Neural cell (in vitro differentiated cells): ENCODE data around the gene ANKRD13A. TPM values are rescaled to one million over a fixed set of nuclear protein-coding genes. Genes with fewer than 3 reads are reported as not detected.

Experiments used
- H2AFZ ChIP-seq: fragments of 200-600, 300-800 bp; sonication (generic), shearing (Covaris generic); 2 replicates; pipeline ENCODE4 v1.6.0; 2014; ENCODE audit warnings: low read depth, mild to moderate bottlenecking, antibody characterized with exemption, low read length, moderate library complexity
- H3F3A ChIP-seq: fragments of 200-600 bp; shearing (Covaris generic); 2 replicates; pipeline ENCODE4 v1.6.1; 2016; ENCODE audit warnings: mild to moderate bottlenecking, moderate library complexity, mixed read lengths, antibody characterized with exemption, low read length; ENCODE audit not compliant: insufficient read depth, poor library complexity, severe bottlenecking
- H3K27ac ChIP-seq: fragments of 200-600, 300-800 bp; sonication (generic), shearing (Covaris generic); 2 replicates; pipeline ENCODE4 v1.5.1; 2014; ENCODE audit warnings: mild to moderate bottlenecking, low read length, moderate library complexity
- H3K27me3 ChIP-seq: fragments of 300-800, 200-600 bp; sonication (generic), shearing (Covaris generic); 2 replicates; pipeline ENCODE4 v1.6.0; 2014; ENCODE audit warnings: mild to moderate bottlenecking, low read depth, low read length, moderate library complexity; ENCODE audit not compliant: insufficient read depth
- H3K36me3 ChIP-seq: fragments of 300-800, 200-600 bp; sonication (generic), shearing (Covaris generic); 2 replicates; pipeline ENCODE4 v1.5.1; 2014; ENCODE audit warnings: mild to moderate bottlenecking, antibody characterized with exemption, low read length, moderate library complexity; ENCODE audit not compliant: insufficient read depth
- H3K4me2 ChIP-seq: fragments of 300-800, 200-600 bp; sonication (generic), shearing (Covaris generic); 2 replicates; pipeline ENCODE4 v1.6.0; 2014; ENCODE audit warnings: mild to moderate bottlenecking, low read length
- H3K4me3 ChIP-seq: fragments of 300-800, 200-600 bp; sonication (generic), shearing (Covaris generic); 2 replicates; pipeline ENCODE4 v1.5.1; 2014; ENCODE audit warnings: mild to moderate bottlenecking, low read length, moderate library complexity
- H3K79me2 ChIP-seq: fragments of 200-600 bp; shearing (Covaris generic); replicated peaks from 2 replicates; pipeline ENCODE4 v1.6.0; 2014; ENCODE audit warnings: mild to moderate bottlenecking, low read length, moderate library complexity; ENCODE audit not compliant: insufficient read depth
- H3K9ac ChIP-seq: fragments of 300-800, 200-600 bp; sonication (generic), shearing (Covaris generic); 2 replicates; pipeline ENCODE4 v1.6.1; 2016; ENCODE audit warnings: mild to moderate bottlenecking, low read length, mixed read lengths
- H3K9me2 ChIP-seq: fragments of 200-600 bp; shearing (Covaris generic); 2 replicates; pipeline ENCODE4 v1.6.1; 2016; ENCODE audit warnings: mild to moderate bottlenecking, low read length, mixed read lengths; ENCODE audit not compliant: insufficient read depth
- H3K9me3 ChIP-seq: fragments of 200-600, 300-800 bp; sonication (generic), shearing (Covaris generic); 2 replicates; pipeline ENCODE4 v1.6.1; 2016; ENCODE audit warnings: mild to moderate bottlenecking, mixed run types, low read length, moderate library complexity, mixed read lengths
- H4K20me1 ChIP-seq: fragments of 200-600 bp; shearing (Covaris generic); 2 replicates; pipeline ENCODE4 v1.6.1; 2016; ENCODE audit warnings: mild to moderate bottlenecking, mixed run types; ENCODE audit not compliant: insufficient read depth
- EP300 ChIP-seq: fragments of 450-650 bp; conservative IDR thresholded peaks from 2 replicates; pipeline ENCODE4 v1.6.1; 2014; ENCODE audit warnings: antibody characterized with exemption, mild to moderate bottlenecking, moderate library complexity; ENCODE audit not compliant: poor library complexity, severe bottlenecking
- EZH2 ChIP-seq: fragments of 200-600, 300-800 bp; shearing (Covaris generic), sonication (generic); IDR thresholded peaks from 2 replicates; pipeline ENCODE4 v1.6.1; 2014; ENCODE audit warnings: antibody characterized with exemption, low read length, borderline replicate concordance, mild to moderate bottlenecking; ENCODE audit not compliant: insufficient read depth, poor library complexity, severe bottlenecking
- MXI1 ChIP-seq: fragments of 450-650 bp; conservative IDR thresholded peaks from 2 replicates; pipeline ENCODE4 v1.6.1; 2014; ENCODE audit warnings: antibody characterized with exemption, mild to moderate bottlenecking; ENCODE audit not compliant: poor library complexity, severe bottlenecking
- POLR2AphosphoS5 ChIP-seq: IDR thresholded peaks from 2 replicates; pipeline ENCODE4 v1.6.1; 2012
- RAD21 ChIP-seq: fragments of 450-650 bp; conservative IDR thresholded peaks from 2 replicates; pipeline ENCODE4 v1.6.1; 2014; ENCODE audit warnings: antibody characterized with exemption, mild to moderate bottlenecking, moderate library complexity
- SMC3 ChIP-seq: fragments of 450-650 bp; conservative IDR thresholded peaks from 2 replicates; pipeline ENCODE4 v1.6.1; 2014; ENCODE audit warnings: antibody characterized with exemption, mild to moderate bottlenecking, moderate library complexity; ENCODE audit not compliant: poor library complexity
- TAF1 ChIP-seq: IDR thresholded peaks from 2 replicates; pipeline ENCODE4 v1.6.1; 2012; ENCODE audit warnings: low read depth
- polyA plus RNA-seq: library from polyadenylated mRNA; depleted of rRNA; stranded (reverse); fragments of >200 nt; gene quantifications from 2 replicates; pipeline ENCODE4 v1.2.3, GENCODE V29; 2014
- TF ChIP-seq, protein P1 (sequence below): IDR thresholded peaks from 2 replicates; pipeline ENCODE4 v1.6.1; 2012; ENCODE audit warnings: borderline replicate concordance
- TF ChIP-seq, protein P2 (sequence below): fragments of 450-650 bp; IDR thresholded peaks from 2 replicates; pipeline ENCODE4 v1.5.1; 2014; ENCODE audit warnings: antibody characterized with exemption, mild to moderate bottlenecking, moderate library complexity; ENCODE audit not compliant: poor library complexity, severe bottlenecking

ANKRD13A gene
- polyA plus RNA-seq, 1 donor from 2014 or later = 89.2 TPM

DNA sequence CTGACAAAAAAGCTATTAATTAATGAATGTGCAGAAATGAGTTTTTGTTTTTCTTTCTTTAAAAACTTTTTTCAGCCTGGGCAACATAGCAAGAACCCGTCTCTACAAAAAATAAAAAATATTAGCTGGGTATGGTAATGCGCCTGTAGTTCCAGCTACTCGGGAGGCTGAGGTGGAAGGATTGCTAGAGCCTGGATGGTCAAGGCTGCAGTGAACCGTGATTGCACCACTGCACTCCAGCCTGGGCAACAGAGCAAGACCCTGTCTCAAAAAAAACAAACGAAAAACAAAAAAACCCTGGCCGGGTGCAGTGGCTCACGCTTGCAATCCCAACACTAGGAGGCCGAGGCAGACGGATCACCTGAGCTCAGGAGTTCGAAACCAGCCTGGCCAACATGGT, 11.0 kb upstream of the ANKRD13A start:
- H3K9me2 ChIP-seq = no peaks in the 10 kb centered on the region
- no peaks in the 10 kb centered on the region for H3K36me3 ChIP-seq
- H3K79me2 ChIP-seq = peaks cover 4% of the 10 kb centered on the region
- no peak overlapping the region for H2AFZ ChIP-seq
- H3K9ac ChIP-seq = no peak overlapping the region
- no peaks in the 10 kb centered on the region for H3K27me3 ChIP-seq
- no peaks in the 10 kb centered on the region for H3K9me3 ChIP-seq
- H3K4me2 ChIP-seq = no peak overlapping the region
- TF ChIP-seq POLR2AphosphoS5 (no peak), EP300 (no peak), TAF1 (no peak)
- TF ChIP-seq, protein P1, sequence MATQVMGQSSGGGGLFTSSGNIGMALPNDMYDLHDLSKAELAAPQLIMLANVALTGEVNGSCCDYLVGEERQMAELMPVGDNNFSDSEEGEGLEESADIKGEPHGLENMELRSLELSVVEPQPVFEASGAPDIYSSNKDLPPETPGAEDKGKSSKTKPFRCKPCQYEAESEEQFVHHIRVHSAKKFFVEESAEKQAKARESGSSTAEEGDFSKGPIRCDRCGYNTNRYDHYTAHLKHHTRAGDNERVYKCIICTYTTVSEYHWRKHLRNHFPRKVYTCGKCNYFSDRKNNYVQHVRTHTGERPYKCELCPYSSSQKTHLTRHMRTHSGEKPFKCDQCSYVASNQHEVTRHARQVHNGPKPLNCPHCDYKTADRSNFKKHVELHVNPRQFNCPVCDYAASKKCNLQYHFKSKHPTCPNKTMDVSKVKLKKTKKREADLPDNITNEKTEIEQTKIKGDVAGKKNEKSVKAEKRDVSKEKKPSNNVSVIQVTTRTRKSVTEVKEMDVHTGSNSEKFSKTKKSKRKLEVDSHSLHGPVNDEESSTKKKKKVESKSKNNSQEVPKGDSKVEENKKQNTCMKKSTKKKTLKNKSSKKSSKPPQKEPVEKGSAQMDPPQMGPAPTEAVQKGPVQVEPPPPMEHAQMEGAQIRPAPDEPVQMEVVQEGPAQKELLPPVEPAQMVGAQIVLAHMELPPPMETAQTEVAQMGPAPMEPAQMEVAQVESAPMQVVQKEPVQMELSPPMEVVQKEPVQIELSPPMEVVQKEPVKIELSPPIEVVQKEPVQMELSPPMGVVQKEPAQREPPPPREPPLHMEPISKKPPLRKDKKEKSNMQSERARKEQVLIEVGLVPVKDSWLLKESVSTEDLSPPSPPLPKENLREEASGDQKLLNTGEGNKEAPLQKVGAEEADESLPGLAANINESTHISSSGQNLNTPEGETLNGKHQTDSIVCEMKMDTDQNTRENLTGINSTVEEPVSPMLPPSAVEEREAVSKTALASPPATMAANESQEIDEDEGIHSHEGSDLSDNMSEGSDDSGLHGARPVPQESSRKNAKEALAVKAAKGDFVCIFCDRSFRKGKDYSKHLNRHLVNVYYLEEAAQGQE = no peak
- no peak overlapping the region for H3K27ac ChIP-seq
- no peaks in the 10 kb centered on the region for H3F3A ChIP-seq
- H4K20me1 ChIP-seq = no peaks in the 10 kb centered on the region
- no peak overlapping the region for H3K4me3 ChIP-seq

GRCh38 chr12:109988903-109989302, 10.3 kb upstream of the ANKRD13A start:
- Histone ChIP-seq H3K4me3 (no peak overlapping the region), H2AFZ (no peak overlapping the region), H3K79me2 (peaks cover 10% of the 10 kb centered on the region), H3K9me2 (no peaks in the 10 kb centered on the region), H3K9me3 (no peaks in the 10 kb centered on the region), H3F3A (no peaks in the 10 kb centered on the region), H4K20me1 (no peaks in the 10 kb centered on the region), H3K36me3 (no peaks in the 10 kb centered on the region), H3K4me2 (no peak overlapping the region), H3K9ac (no peak overlapping the region), H3K27me3 (no peaks in the 10 kb centered on the region), H3K27ac (no peak overlapping the region)
- no peak for TF ChIP-seq POLR2AphosphoS5

DNA sequence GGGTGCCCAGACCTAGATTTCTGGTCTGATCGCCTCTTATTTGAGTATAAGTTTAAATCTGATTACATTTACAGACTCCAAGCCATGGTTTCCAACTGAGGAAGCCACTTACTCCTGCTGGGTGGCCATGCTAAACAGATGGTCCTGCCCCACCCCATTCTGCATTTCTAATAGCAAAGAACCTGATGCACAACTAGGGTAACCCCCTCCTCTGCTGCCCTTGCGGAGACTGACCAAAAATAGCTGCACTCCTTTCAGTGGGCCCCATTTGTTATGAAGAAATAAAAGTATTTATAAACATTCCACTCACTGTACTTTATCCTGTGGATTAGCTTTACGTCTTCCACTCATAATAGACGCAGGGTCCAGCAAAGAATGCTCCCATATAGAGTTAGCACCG, 9.8 kb upstream of the ANKRD13A start:
- H3K27me3 ChIP-seq = no peaks in the 10 kb centered on the region
- no peak overlapping the region for H3K27ac ChIP-seq
- H3K4me2 ChIP-seq = no peak overlapping the region

More for the DNA sequence above, 9.8 kb upstream of the ANKRD13A start:
- Histone ChIP-seq H3K9me3 (no peaks in the 10 kb centered on the region), H3K79me2 (peaks cover 15% of the 10 kb centered on the region), H3K36me3 (no peaks in the 10 kb centered on the region), H3K9ac (no peak overlapping the region), H2AFZ (no peak overlapping the region), H3K4me3 (no peak overlapping the region), H3K9me2 (no peaks in the 10 kb centered on the region), H3F3A (no peaks in the 10 kb centered on the region), H4K20me1 (no peaks in the 10 kb centered on the region)
- TF ChIP-seq POLR2AphosphoS5 = no peak
- TF ChIP-seq, protein P2, sequence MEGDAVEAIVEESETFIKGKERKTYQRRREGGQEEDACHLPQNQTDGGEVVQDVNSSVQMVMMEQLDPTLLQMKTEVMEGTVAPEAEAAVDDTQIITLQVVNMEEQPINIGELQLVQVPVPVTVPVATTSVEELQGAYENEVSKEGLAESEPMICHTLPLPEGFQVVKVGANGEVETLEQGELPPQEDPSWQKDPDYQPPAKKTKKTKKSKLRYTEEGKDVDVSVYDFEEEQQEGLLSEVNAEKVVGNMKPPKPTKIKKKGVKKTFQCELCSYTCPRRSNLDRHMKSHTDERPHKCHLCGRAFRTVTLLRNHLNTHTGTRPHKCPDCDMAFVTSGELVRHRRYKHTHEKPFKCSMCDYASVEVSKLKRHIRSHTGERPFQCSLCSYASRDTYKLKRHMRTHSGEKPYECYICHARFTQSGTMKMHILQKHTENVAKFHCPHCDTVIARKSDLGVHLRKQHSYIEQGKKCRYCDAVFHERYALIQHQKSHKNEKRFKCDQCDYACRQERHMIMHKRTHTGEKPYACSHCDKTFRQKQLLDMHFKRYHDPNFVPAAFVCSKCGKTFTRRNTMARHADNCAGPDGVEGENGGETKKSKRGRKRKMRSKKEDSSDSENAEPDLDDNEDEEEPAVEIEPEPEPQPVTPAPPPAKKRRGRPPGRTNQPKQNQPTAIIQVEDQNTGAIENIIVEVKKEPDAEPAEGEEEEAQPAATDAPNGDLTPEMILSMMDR = no peak
- no peak for TF ChIP-seq EP300
- TF ChIP-seq SMC3 = no peak
- TF ChIP-seq MXI1 = no peak
- TF ChIP-seq RAD21 = no peak
- TF ChIP-seq TAF1 = no peak
- TF ChIP-seq, protein P1 = no peak
- no peak for TF ChIP-seq EZH2
